B cell (primary cell): Measurements from ENCODE around the gene NECTIN1. TPM values are rescaled to one million over a fixed set of nuclear protein-coding genes. Genes with fewer than 3 reads are reported as not detected.

ENCODE experiments used
- ATAC-seq: fragments of 200-7000 bp; cut with Tn5 transposase; one replicate; pipeline ENCODE4 v1.10.0; 2021; ENCODE audit warnings: low read depth, mild to moderate bottlenecking, moderate number of reproducible peaks, moderate library complexity
- CTCF ChIA-PET: fragments of 350-600 bp; sonication (Branson Sonifier 250); formaldehyde crosslinking; loops from one replicate; lab custom pipeline; 2021; ENCODE audit warnings: antibody characterized with exemption, inconsistent platforms; lab: Charles Lee
- POLR2A ChIA-PET: fragments of 350-600 bp; sonication (Branson Sonifier 250); formaldehyde crosslinking; loops from one replicate; lab custom pipeline; 2021; ENCODE audit warnings: antibody characterized with exemption; lab: Charles Lee
- DNase-seq: peaks from one replicate; pipeline ENCODE4 v3.0.0; 2013
- H2AFZ ChIP-seq: 2 replicates; pipeline ENCODE4 v1.6.1; 2012; ENCODE audit warnings: mild to moderate bottlenecking, low read depth, low read length; ENCODE audit not compliant: insufficient read depth, poor library complexity, severe bottlenecking
- H3K27ac ChIP-seq, 2 donors: 1 replicate in 1 of 2; 2 replicates in 1 of 2; pipeline ENCODE4 v1.5.1; 2012 to 2013; ENCODE audit warnings: low read length in 2 of 2, mild to moderate bottlenecking in 2 of 2, moderate library complexity in 1 of 2
- H3K27me3 ChIP-seq, 4 experiments: fragments of 200-600 bp in 1 of 4; sonication (generic) in 1 of 4; replicated peaks in 1 of 4; 1 replicate in 2 of 4; 2 replicates in 2 of 4; pipeline versions ENCODE4 v1.6.1 to v1.7.0; 2013 to 2016; ENCODE audit warnings: low read length in 3 of 4, mild to moderate bottlenecking in 2 of 4, mixed read lengths in 1 of 4, moderate library complexity in 1 of 4; ENCODE audit not compliant: insufficient read depth in 4 of 4, control insufficient read depth in 3 of 4; ENCODE audit errors: control extremely low read depth in 1 of 4
- H3K36me3 ChIP-seq, 2 experiments: replicated peaks in 1 of 2; 1 replicate in 1 of 2; 2 replicates in 1 of 2; pipeline versions ENCODE4 v1.6.1 to v1.7.1; 2013; ENCODE audit warnings: low read length in 1 of 2; ENCODE audit not compliant: insufficient read depth in 2 of 2, control insufficient read depth in 1 of 2; ENCODE audit errors: control extremely low read depth in 1 of 2, extremely low read depth in 1 of 2
- H3K4me1 ChIP-seq, 2 donors: fragments of 200-600 bp in 1 of 2; sonication (generic) in 1 of 2; 1 replicate in 1 of 2; 2 replicates in 1 of 2; pipeline versions ENCODE4 v1.5.1 to v1.6.1; 2013 to 2017; ENCODE audit warnings: low read length in 2 of 2; ENCODE audit not compliant: control insufficient read depth in 2 of 2, insufficient read depth in 2 of 2
- H3K4me2 ChIP-seq: replicated peaks from 2 replicates; pipeline ENCODE3; 2012; ENCODE audit warnings: mild to moderate bottlenecking, low read depth, low read length; ENCODE audit not compliant: poor library complexity, severe bottlenecking
- H3K4me3 ChIP-seq, 5 experiments: fragments of 200-600 bp in 1 of 5; sonication (generic) in 1 of 5; 1 replicate in 3 of 5; 2 replicates in 2 of 5; pipeline versions ENCODE4 v1.5.1 to v1.7.0; 2011 to 2016; ENCODE audit warnings: low read length in 4 of 5, mild to moderate bottlenecking in 4 of 5, low read depth in 2 of 5, control low read depth in 1 of 5, moderate library complexity in 1 of 5; ENCODE audit not compliant: insufficient read depth in 1 of 5; ENCODE audit errors: control extremely low read depth in 1 of 5, extremely low read depth in 1 of 5
- H3K79me2 ChIP-seq: fragments of 200-600 bp; sonication (generic); one replicate; pipeline ENCODE4 v1.6.0; 2016; ENCODE audit warnings: low read length; ENCODE audit not compliant: control insufficient read depth, insufficient read depth
- H3K9ac ChIP-seq: fragments of 200-600 bp; sonication (generic); 2 replicates; pipeline ENCODE4 v1.6.1; 2017; ENCODE audit warnings: mild to moderate bottlenecking, low read length, moderate library complexity
- H3K9me3 ChIP-seq, 3 donors: one replicate each; pipeline versions ENCODE4 v1.6.1 to v1.7.1; 2013; ENCODE audit warnings: low read length in 2 of 3; ENCODE audit not compliant: control insufficient read depth in 2 of 3, insufficient read depth in 1 of 3; ENCODE audit errors: control extremely low read depth in 1 of 3
- H4K20me1 ChIP-seq: 2 replicates; pipeline ENCODE4 v1.6.0; 2012; ENCODE audit warnings: mild to moderate bottlenecking, low read length; ENCODE audit not compliant: insufficient read depth, control insufficient read depth, poor library complexity, severe bottlenecking
- H3K27ac Mint-ChIP-seq: one replicate; pipeline ENCODE4 v1.8.0; 2021; ENCODE audit warnings: mixed read lengths
- H3K27me3 Mint-ChIP-seq: one replicate; pipeline ENCODE4 v1.8.0; 2021; ENCODE audit warnings: mixed read lengths
- H3K4me1 Mint-ChIP-seq: one replicate; pipeline ENCODE4 v1.8.0; 2021; ENCODE audit warnings: mixed read lengths
- H3K4me3 Mint-ChIP-seq: one replicate; pipeline ENCODE4 v1.8.0; 2021; ENCODE audit warnings: mixed read lengths
- H3K9me3 Mint-ChIP-seq: one replicate; pipeline ENCODE4 v1.8.0; 2022; ENCODE audit warnings: mixed read lengths; ENCODE audit not compliant: insufficient read depth
- EZH2 ChIP-seq: IDR thresholded peaks from 2 replicates; pipeline ENCODE4 v1.6.1; 2012; ENCODE audit warnings: borderline replicate concordance, low read depth, mild to moderate bottlenecking, moderate library complexity, low read length; ENCODE audit not compliant: insufficient read depth, poor library complexity, severe bottlenecking
- WGBS: methylation state at CpG from one replicate; pipeline ENCODE4 v1.1.5; 2013; ENCODE audit warnings: missing lambda C conversion rate; ENCODE audit not compliant: insufficient coverage; 5-methylcytosine and 5-hydroxymethylcytosine counted together
- intact Hi-C: fragments of 100-400 bp; cut with micrococcal nuclease; formaldehyde crosslinking; loops from one replicate; pipeline ENCODE4 v1.10.0; 2022
- polyA plus RNA-seq: library from polyadenylated mRNA; depleted of rRNA; stranded (reverse); fragments of >200 nt; gene quantifications from 2 replicates; pipeline ENCODE4 v1.2.3, GENCODE V29; 2012
- total RNA-seq, 2 donors: library from RNA; stranded (reverse); fragments of 120-200 nt in 1 of 2; gene quantifications; 1 replicate in 1 of 2; 2 replicates in 1 of 2; pipeline versions ENCODE4 v1.2.3 to v1.2.4, GENCODE V29; 2013 to 2022
- TF ChIP-seq, protein P1 (sequence below): fragments of 200-600 bp; IDR thresholded peaks from one replicate; pipeline ENCODE4 v1.8.0; 2022; ENCODE audit warnings: antibody characterized with exemption, mild to moderate bottlenecking

The NECTIN1 gene
- total and polyA plus RNA-seq, 2 donors (not counting 1 experiment from before 2014, with no cell fraction given): 2.1 to 3.9 TPM

DNA sequence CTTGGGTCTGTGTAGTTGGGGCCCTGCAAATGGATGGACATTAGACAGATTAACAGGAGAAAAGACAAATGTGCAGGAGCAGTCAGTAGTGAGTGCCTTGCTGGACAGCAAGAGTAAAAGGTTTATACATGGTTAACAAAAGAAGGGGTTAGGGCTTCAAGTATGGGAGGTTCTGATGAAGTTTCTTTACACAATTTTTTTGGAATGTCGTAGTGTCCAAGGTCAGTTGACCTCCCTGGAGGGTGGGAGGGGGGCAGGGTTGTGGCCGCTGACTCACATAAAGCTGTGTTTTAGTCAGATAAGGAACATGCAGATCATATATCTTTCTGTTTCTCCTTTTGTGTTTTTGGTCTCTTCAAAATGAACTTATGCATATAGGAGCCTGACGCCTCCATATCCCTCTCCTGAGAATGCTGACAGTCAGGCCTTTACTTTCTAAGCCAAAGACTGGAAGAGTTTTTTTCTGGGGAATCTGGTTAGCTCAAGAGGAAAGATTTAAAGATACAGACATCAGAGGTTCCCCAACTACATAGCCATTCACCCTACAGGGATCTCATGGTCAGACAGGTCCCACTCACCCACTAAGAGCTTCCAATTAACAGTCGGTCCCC lies 134.3 kb downstream of the NECTIN1 start:
- H3K4me2 ChIP-seq: no peak overlapping the region
- intact Hi-C loops: no loop called here
- H3K4me3 ChIP-seq: no peak overlapping the region
- H3K9me3 Mint-ChIP-seq: no peaks in the 10 kb centered on the region
- H3K27me3 ChIP-seq: peaks cover 0 to 4% (median 0%) of the 10 kb centered on the region in 4 experiments
- H3K79me2 ChIP-seq: no peaks in the 10 kb centered on the region
- H3K4me1 Mint-ChIP-seq: no peaks in the 10 kb centered on the region
- no peaks in the 10 kb centered on the region for H3K4me1 ChIP-seq
- ChIA-PET POLR2A (no interaction called here), CTCF (no interaction called here)
- no peaks in the 10 kb centered on the region for H4K20me1 ChIP-seq
- TF ChIP-seq, protein P1, sequence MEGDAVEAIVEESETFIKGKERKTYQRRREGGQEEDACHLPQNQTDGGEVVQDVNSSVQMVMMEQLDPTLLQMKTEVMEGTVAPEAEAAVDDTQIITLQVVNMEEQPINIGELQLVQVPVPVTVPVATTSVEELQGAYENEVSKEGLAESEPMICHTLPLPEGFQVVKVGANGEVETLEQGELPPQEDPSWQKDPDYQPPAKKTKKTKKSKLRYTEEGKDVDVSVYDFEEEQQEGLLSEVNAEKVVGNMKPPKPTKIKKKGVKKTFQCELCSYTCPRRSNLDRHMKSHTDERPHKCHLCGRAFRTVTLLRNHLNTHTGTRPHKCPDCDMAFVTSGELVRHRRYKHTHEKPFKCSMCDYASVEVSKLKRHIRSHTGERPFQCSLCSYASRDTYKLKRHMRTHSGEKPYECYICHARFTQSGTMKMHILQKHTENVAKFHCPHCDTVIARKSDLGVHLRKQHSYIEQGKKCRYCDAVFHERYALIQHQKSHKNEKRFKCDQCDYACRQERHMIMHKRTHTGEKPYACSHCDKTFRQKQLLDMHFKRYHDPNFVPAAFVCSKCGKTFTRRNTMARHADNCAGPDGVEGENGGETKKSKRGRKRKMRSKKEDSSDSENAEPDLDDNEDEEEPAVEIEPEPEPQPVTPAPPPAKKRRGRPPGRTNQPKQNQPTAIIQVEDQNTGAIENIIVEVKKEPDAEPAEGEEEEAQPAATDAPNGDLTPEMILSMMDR: no peak
- TF ChIP-seq EZH2: no peak
- peaks cover 0 to 14% (median 4%) of the 10 kb centered on the region in 3 donors for H3K9me3 ChIP-seq
- no peak overlapping the region for H3K27ac Mint-ChIP-seq
- ATAC-seq (no peak), DNase-seq (no peak)
- H3K27ac ChIP-seq: no peak overlapping the region
- no peaks in the 10 kb centered on the region for H3K36me3 ChIP-seq
- no peak overlapping the region for H3K4me3 Mint-ChIP-seq
- no peak overlapping the region for H2AFZ ChIP-seq
- peaks cover 5% of the 10 kb centered on the region for H3K27me3 Mint-ChIP-seq
- H3K9ac ChIP-seq: no peak overlapping the region
- 33% methylated on average over 1 of the region's 4 CpGs for WGBS

DNA sequence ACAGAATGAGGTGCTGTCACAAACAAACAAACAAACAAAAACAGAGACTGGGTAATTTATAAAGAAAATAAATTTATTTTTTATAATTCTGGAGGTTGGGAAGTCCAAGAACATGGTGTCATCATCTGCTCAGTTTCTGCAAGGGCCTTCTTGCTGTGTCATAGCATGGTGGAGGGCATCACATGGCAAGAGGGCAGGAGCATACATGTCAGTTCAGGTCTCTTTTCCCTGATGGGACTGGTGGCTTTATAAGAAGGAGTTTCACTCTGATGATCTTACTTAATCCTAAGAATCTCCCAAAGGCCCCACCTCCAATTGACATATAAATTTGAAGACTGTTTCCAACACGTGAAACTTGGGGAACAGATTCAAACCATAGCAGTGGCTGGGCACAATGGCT lies 135.7 kb downstream of the NECTIN1 start:
- Histone ChIP-seq H3K9me3 (peaks cover 0 to 11% (median 4%) of the 10 kb centered on the region in 3 donors), H3K4me1 (no peaks in the 10 kb centered on the region), H3K4me3 (no peak overlapping the region), H3K36me3 (no peaks in the 10 kb centered on the region), H2AFZ (no peak overlapping the region), H3K4me2 (no peak overlapping the region), H3K79me2 (no peaks in the 10 kb centered on the region), H3K27ac (no peak overlapping the region), H4K20me1 (no peaks in the 10 kb centered on the region), H3K9ac (no peak overlapping the region), H3K27me3 (peaks cover 0 to 4% (median 0%) of the 10 kb centered on the region in 4 experiments)
- Mint-ChIP-seq H3K27ac (no peak overlapping the region), H3K4me1 (no peaks in the 10 kb centered on the region), H3K9me3 (no peaks in the 10 kb centered on the region), H3K4me3 (no peak overlapping the region), H3K27me3 (peaks cover 5% of the 10 kb centered on the region)
- WGBS: no CpG with 5 or more reads among the region's 1 CpG
- POLR2A ChIA-PET: no interaction called here
- ATAC-seq (no peak), DNase-seq (no peak)
- intact Hi-C loops: no loop called here
- CTCF ChIA-PET: no interaction called here
- TF ChIP-seq EZH2: no peak
- TF ChIP-seq, protein P1: no peak
